ENCODE measurements around the gene WDFY4.

Gene WDFY4

DNA sequence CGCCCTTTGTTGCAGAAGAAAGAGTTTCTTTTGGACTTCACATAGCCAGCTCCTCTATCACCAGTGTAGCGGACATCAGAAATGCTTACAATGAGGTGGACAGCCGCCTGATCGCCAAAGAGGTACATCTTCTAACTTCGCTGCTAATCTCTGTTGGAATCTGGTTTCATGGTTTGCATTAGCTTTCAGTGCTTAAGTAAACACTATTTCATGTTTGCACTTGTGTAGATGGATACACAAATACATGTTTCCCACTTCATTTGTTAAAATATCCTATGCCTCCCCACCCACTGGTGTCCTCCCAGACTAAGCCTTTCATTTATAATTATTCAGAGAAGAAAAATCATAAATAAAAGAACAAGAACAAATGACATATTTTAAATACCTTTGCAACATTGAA, 103.9 kb downstream of the WDFY4 start:
- Histone ChIP-seq H3K9me3 (ENCODE audit: control insufficient read depth in 2 of 2, low read length in 2 of 2) (no peaks in the 10 kb centered on the region), H3K9ac (ENCODE audit: low read depth in 1 of 2, low read length in 2 of 2) (no peak overlapping the region), H3K27ac (ENCODE audit: low read depth in 2 of 2, low read length in 2 of 2) (no peak overlapping the region), H3K27me3 (ENCODE audit: control insufficient read depth in 2 of 2, insufficient read depth in 2 of 2, low read length in 2 of 2) (no peaks in the 10 kb centered on the region), H3K4me3 (ENCODE audit: low read length in 2 of 2) (no peak overlapping the region), H3K4me1 (ENCODE audit: control insufficient read depth in 2 of 2, insufficient read depth in 2 of 2, low read length in 2 of 2) (no peaks in the 10 kb centered on the region), H3K36me3 (ENCODE audit: control insufficient read depth in 2 of 2, insufficient read depth in 2 of 2, low read length in 2 of 2) (no peaks in the 10 kb centered on the region)

DNA sequence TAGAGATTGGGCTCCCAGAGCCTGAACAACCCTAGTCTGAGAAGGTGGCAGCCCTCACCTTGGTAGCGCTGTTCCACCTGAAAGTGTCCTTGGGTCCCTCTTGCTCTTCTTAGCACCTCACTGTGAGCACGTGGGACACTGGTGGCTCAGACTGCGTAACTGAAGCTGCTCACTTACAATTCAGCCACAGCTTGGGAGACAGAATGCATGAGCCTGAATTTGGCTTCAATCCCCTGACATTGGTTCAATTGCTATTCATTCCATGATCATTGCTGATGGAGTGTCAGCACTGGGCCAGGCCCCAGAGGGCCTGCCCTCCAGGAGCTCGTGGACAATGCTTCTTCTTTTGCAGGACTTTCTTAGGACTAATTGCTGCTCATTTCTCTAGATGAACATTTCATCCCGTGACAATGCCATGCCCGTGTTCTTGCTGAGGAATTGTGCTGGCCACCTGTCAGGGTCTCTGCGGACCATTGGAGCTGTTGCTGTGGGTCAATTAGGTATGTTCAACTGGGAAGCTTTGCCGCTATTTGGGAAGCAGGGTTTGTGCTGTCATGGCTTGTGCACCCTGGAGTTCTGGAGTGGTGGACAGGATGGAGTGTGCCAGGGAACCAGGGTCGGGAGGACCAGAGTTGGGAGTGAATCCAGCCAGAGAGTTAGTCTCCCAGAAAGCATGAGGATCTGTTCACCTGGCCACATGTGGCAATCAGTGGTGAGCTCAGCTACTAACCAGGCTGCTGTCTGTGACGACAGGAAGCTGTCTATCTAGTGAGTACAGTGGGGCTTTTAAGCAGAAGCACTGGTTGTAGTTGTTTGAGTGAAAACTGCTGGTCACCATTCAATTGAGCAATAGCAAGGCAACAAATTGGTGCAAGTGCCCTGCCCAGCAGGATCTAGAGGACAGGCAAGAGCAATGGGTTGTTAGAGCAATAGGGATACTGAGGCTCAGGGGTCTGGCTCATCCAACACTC, 105.1 kb downstream of the WDFY4 start:
- Histone ChIP-seq H3K36me3 (ENCODE audit: control insufficient read depth in 2 of 2, insufficient read depth in 2 of 2, low read length in 2 of 2) (no peaks in the 10 kb centered on the region), H3K9ac (ENCODE audit: low read depth in 1 of 2, low read length in 2 of 2) (no peak overlapping the region), H3K27me3 (ENCODE audit: control insufficient read depth in 2 of 2, insufficient read depth in 2 of 2, low read length in 2 of 2) (no peaks in the 10 kb centered on the region), H3K4me3 (ENCODE audit: low read length in 2 of 2) (no peak overlapping the region), H3K27ac (ENCODE audit: low read depth in 2 of 2, low read length in 2 of 2) (no peak overlapping the region), H3K4me1 (ENCODE audit: control insufficient read depth in 2 of 2, insufficient read depth in 2 of 2, low read length in 2 of 2) (no peaks in the 10 kb centered on the region), H3K9me3 (ENCODE audit: control insufficient read depth in 2 of 2, low read length in 2 of 2) (no peaks in the 10 kb centered on the region)

- Histone ChIP-seq H3K36me3 (ENCODE audit: control insufficient read depth in 2 of 2, insufficient read depth in 2 of 2, low read length in 2 of 2) (no peaks in the 10 kb centered on the region), H3K4me1 (ENCODE audit: control insufficient read depth in 2 of 2, insufficient read depth in 2 of 2, low read length in 2 of 2) (no peaks in the 10 kb centered on the region), H3K27ac (ENCODE audit: low read depth in 2 of 2, low read length in 2 of 2) (no peak overlapping the region), H3K9ac (ENCODE audit: low read depth in 1 of 2, low read length in 2 of 2) (no peak overlapping the region), H3K27me3 (ENCODE audit: control insufficient read depth in 2 of 2, insufficient read depth in 2 of 2, low read length in 2 of 2) (no peaks in the 10 kb centered on the region), H3K4me3 (ENCODE audit: low read length in 2 of 2) (no peak overlapping the region), H3K9me3 (ENCODE audit: control insufficient read depth in 2 of 2, low read length in 2 of 2) (no peaks in the 10 kb centered on the region)
Measured at GRCh38 chr10:48790457-48791044, 105.9 kb downstream of the WDFY4 start.

DNA sequence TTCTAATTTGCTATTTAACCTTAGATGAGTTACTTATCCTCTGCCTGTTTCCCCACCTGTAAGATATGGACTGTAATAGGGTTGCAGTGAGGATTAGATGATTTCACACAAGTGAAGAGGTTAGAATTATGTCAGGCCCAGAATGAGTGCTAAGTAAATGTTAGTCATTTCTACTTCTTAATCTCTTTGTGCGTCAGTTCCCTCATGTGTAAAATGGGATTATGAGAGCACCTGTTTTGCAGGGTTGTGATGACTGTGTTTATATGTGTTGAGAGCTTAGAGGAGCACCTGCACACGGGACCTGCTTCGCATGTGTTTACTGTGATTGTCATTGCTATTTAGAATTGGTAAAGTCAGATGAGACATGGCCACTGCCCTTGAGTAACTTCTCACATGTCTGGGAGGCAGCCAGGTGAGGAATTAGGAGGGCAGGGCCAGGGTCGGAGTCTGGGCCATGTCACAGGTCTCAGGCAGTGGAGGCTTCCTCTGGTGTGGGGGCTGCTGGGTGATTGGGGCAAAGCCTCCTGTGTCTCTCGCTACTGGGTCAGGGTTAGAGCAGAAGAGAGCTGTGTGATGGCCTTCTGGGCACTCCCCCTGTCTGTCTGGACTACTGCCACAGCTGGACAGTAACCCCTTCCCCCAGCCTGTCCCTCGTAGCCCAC, 106.7 kb downstream of the WDFY4 start:
- Histone ChIP-seq H3K27ac (ENCODE audit: low read depth in 2 of 2, low read length in 2 of 2) (no peak overlapping the region), H3K36me3 (ENCODE audit: control insufficient read depth in 2 of 2, insufficient read depth in 2 of 2, low read length in 2 of 2) (no peaks in the 10 kb centered on the region), H3K4me1 (ENCODE audit: control insufficient read depth in 2 of 2, insufficient read depth in 2 of 2, low read length in 2 of 2) (no peaks in the 10 kb centered on the region), H3K9ac (ENCODE audit: low read depth in 1 of 2, low read length in 2 of 2) (no peak overlapping the region), H3K9me3 (ENCODE audit: control insufficient read depth in 2 of 2, low read length in 2 of 2) (no peaks in the 10 kb centered on the region), H3K27me3 (ENCODE audit: control insufficient read depth in 2 of 2, insufficient read depth in 2 of 2, low read length in 2 of 2) (no peaks in the 10 kb centered on the region), H3K4me3 (ENCODE audit: low read length in 2 of 2) (no peak overlapping the region)

DNA sequence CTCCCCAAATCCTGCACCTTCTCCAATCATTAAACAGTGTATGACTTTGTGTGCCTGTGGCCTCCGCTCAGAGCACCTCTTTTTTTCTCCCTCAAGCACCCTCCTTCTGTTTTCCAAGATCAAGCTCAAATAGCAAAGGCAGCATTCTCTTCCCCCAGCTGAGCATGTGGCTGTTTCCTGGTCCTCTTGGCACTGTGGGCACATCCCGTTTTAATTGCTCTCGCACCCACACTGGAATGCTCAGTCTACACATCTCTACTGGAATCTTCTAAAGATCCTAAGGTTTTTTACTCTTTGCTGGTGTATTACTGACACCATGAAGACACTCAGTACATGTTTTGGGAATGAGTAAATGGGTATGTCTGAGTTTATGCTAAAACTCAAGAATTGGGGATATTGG, 107.4 kb downstream of the WDFY4 start:
- no peak overlapping the region for H3K4me3 ChIP-seq (ENCODE audit: low read length in 2 of 2)
- no peaks in the 10 kb centered on the region for H3K36me3 ChIP-seq (ENCODE audit: control insufficient read depth in 2 of 2, insufficient read depth in 2 of 2, low read length in 2 of 2)
- H3K27ac ChIP-seq (ENCODE audit: low read depth in 2 of 2, low read length in 2 of 2): no peak overlapping the region
- H3K9me3 ChIP-seq (ENCODE audit: control insufficient read depth in 2 of 2, low read length in 2 of 2): no peaks in the 10 kb centered on the region
- H3K9ac ChIP-seq (ENCODE audit: low read depth in 1 of 2, low read length in 2 of 2): no peak overlapping the region
- H3K4me1 ChIP-seq (ENCODE audit: control insufficient read depth in 2 of 2, insufficient read depth in 2 of 2, low read length in 2 of 2): no peaks in the 10 kb centered on the region
- no peaks in the 10 kb centered on the region for H3K27me3 ChIP-seq (ENCODE audit: control insufficient read depth in 2 of 2, insufficient read depth in 2 of 2, low read length in 2 of 2)

DNA sequence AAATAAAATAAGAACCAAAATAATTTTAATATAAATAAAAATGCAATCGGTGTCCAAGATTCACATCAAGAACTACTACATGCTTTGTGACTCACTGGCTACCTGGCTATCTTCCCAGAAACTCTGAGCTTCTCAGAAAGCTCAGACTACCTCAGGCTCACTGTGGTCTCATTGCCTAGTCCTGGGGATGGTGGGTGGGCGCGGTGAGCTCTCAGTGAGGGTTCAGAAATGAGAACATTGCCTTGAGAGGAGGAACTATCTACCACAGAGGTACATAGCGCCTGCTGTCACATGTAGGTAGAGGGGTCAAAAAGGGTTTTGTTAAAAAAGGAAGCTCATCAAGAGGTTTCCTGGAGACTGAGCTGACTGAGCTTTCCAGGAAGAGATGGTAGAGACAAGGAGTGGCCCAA, 108.0 kb downstream of the WDFY4 start:
- no peak overlapping the region for H3K4me3 ChIP-seq (ENCODE audit: low read length in 2 of 2)
- H3K27me3 ChIP-seq (ENCODE audit: control insufficient read depth in 2 of 2, insufficient read depth in 2 of 2, low read length in 2 of 2): no peaks in the 10 kb centered on the region
- no peaks in the 10 kb centered on the region for H3K36me3 ChIP-seq (ENCODE audit: control insufficient read depth in 2 of 2, insufficient read depth in 2 of 2, low read length in 2 of 2)
- no peaks in the 10 kb centered on the region for H3K9me3 ChIP-seq (ENCODE audit: control insufficient read depth in 2 of 2, low read length in 2 of 2)
- H3K4me1 ChIP-seq (ENCODE audit: control insufficient read depth in 2 of 2, insufficient read depth in 2 of 2, low read length in 2 of 2): no peaks in the 10 kb centered on the region
- H3K9ac ChIP-seq (ENCODE audit: low read depth in 1 of 2, low read length in 2 of 2): no peak overlapping the region
- H3K27ac ChIP-seq (ENCODE audit: low read depth in 2 of 2, low read length in 2 of 2): no peak overlapping the region

GRCh38 chr10:48794074-48794473, 109.4 kb downstream of the WDFY4 start:
- Histone ChIP-seq H3K9ac (ENCODE audit: low read depth in 1 of 2, low read length in 2 of 2) (no peak overlapping the region), H3K4me3 (ENCODE audit: low read length in 2 of 2) (no peak overlapping the region), H3K27ac (ENCODE audit: low read depth in 2 of 2, low read length in 2 of 2) (no peak overlapping the region), H3K27me3 (ENCODE audit: control insufficient read depth in 2 of 2, insufficient read depth in 2 of 2, low read length in 2 of 2) (no peaks in the 10 kb centered on the region), H3K36me3 (ENCODE audit: control insufficient read depth in 2 of 2, insufficient read depth in 2 of 2, low read length in 2 of 2) (no peaks in the 10 kb centered on the region), H3K9me3 (ENCODE audit: control insufficient read depth in 2 of 2, low read length in 2 of 2) (no peaks in the 10 kb centered on the region), H3K4me1 (ENCODE audit: control insufficient read depth in 2 of 2, insufficient read depth in 2 of 2, low read length in 2 of 2) (peaks cover 0 to 4% of the 10 kb centered on the region in 2 donors)

- Histone ChIP-seq H3K36me3 (ENCODE audit: control insufficient read depth in 2 of 2, insufficient read depth in 2 of 2, low read length in 2 of 2) (no peaks in the 10 kb centered on the region), H3K4me1 (ENCODE audit: control insufficient read depth in 2 of 2, insufficient read depth in 2 of 2, low read length in 2 of 2) (peaks cover 4 to 6% of the 10 kb centered on the region in 2 donors), H3K27me3 (ENCODE audit: control insufficient read depth in 2 of 2, insufficient read depth in 2 of 2, low read length in 2 of 2) (no peaks in the 10 kb centered on the region), H3K27ac (ENCODE audit: low read depth in 2 of 2, low read length in 2 of 2) (no peak overlapping the region), H3K9ac (ENCODE audit: low read depth in 1 of 2, low read length in 2 of 2) (no peak overlapping the region), H3K4me3 (ENCODE audit: low read length in 2 of 2) (no peak overlapping the region), H3K9me3 (ENCODE audit: control insufficient read depth in 2 of 2, low read length in 2 of 2) (no peaks in the 10 kb centered on the region)
Measured at GRCh38 chr10:48796713-48797245, 112.1 kb downstream of the WDFY4 start.

DNA sequence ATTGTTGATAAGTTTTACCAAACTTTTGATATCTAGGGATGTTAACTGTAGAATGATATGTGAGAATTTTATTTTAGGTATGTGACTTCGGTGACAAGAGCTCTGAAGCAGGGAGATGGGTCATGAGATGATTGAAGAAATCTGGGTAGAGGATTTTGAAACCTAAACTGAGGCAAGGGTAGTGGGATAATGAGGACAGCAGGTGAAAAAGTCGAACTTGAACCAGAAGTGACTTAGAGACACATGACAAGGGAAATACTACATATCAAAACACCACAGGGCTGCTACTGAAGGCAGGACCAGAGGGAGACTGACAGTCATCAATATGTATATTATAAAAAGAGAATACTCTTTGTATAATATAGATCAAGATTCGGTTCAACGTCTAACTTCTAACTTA, 113.2 kb downstream of the WDFY4 start:
- H3K9me3 ChIP-seq (ENCODE audit: control insufficient read depth in 2 of 2, low read length in 2 of 2): no peaks in the 10 kb centered on the region
- H3K4me1 ChIP-seq (ENCODE audit: control insufficient read depth in 2 of 2, insufficient read depth in 2 of 2, low read length in 2 of 2): peaks cover 4 to 6% of the 10 kb centered on the region in 2 donors
- no peak overlapping the region for H3K27ac ChIP-seq (ENCODE audit: low read depth in 2 of 2, low read length in 2 of 2)
- H3K4me3 ChIP-seq (ENCODE audit: low read length in 2 of 2): no peak overlapping the region
- H3K36me3 ChIP-seq (ENCODE audit: control insufficient read depth in 2 of 2, insufficient read depth in 2 of 2, low read length in 2 of 2): no peaks in the 10 kb centered on the region
- H3K27me3 ChIP-seq (ENCODE audit: control insufficient read depth in 2 of 2, insufficient read depth in 2 of 2, low read length in 2 of 2): no peaks in the 10 kb centered on the region
- H3K9ac ChIP-seq (ENCODE audit: low read depth in 1 of 2, low read length in 2 of 2): no peak overlapping the region
